ENCODE results near the gene TEAD3. TPM values are rescaled to one million over a fixed set of nuclear protein-coding genes. Genes with fewer than 3 reads are reported as not detected.

TEAD3 gene
- total and polyA plus RNA-seq, 7 donors: 14.4 to 95.8 (median 50.4) TPM

DNA sequence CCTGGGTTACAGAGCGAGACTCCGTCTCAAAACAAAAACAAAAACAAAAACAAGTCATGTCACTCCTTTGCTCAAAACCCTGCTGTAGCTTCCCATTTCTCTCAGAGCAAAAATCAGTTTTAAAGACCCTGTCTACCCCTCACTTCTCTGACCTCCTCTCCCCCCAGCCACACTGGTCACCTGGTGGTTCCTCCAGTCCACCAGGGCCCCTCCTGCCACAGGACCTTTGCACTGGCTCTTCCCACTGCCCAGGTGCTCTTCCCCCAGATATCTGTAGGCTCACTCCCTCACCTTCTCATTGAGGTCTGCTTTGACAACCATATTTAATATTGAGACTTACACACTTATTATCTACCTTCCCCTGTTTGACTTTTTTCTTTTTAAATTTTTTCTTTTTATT is 4.9 kb upstream of the TEAD3 start:
- H3K4me3 ChIP-seq: no peak overlapping the region
- peaks cover 0 to 23% (median 15%) of the 10 kb centered on the region in 4 donors for H3K4me1 ChIP-seq
- H3K36me3 ChIP-seq: no peaks in the 10 kb centered on the region
- no peaks in the 10 kb centered on the region for H3K9me3 ChIP-seq
- 91 to 93% methylated on average over 2 of the region's 2 CpGs for WGBS, 2 donors
- no peak for DNase-seq
- H3K27me3 ChIP-seq: peaks cover 3 to 24% (median 3%) of the 10 kb centered on the region in 3 donors
- TF ChIP-seq, protein P1, sequence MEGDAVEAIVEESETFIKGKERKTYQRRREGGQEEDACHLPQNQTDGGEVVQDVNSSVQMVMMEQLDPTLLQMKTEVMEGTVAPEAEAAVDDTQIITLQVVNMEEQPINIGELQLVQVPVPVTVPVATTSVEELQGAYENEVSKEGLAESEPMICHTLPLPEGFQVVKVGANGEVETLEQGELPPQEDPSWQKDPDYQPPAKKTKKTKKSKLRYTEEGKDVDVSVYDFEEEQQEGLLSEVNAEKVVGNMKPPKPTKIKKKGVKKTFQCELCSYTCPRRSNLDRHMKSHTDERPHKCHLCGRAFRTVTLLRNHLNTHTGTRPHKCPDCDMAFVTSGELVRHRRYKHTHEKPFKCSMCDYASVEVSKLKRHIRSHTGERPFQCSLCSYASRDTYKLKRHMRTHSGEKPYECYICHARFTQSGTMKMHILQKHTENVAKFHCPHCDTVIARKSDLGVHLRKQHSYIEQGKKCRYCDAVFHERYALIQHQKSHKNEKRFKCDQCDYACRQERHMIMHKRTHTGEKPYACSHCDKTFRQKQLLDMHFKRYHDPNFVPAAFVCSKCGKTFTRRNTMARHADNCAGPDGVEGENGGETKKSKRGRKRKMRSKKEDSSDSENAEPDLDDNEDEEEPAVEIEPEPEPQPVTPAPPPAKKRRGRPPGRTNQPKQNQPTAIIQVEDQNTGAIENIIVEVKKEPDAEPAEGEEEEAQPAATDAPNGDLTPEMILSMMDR (IDR thresholded peaks at IDR 0.05): no peak
- TF ChIP-seq POLR2A (IDR thresholded peaks at IDR 0.05): no peak
- TF ChIP-seq EP300 (IDR thresholded peaks at IDR 0.05): no peak
- no peak for TF ChIP-seq POLR2AphosphoS5 (IDR thresholded peaks at IDR 0.05)
- no peak overlapping the region for H3K27ac ChIP-seq
- intact Hi-C loops (cut with DNase I): no loop called here

DNA sequence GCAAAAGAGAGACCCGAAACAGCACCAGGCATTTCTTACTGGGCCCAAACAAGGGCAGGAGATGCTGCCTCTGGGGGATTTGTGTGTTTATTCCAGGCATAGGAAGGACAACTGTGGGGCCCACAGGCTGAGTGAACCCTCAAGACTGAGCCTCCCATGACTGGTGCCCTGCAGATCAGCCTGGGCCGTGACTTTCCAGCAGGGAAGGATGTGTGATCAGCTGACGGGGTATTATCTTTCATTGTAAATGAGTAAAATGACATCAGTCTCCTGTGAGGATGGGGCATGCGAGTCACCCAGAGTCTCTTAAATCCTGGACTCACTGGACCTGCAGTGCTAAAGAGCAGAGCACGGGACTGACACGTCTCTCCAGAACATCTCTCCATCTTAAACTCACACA is 3.9 kb upstream of the TEAD3 start:
- 83 to 85% methylated on average over 6 of the region's 6 CpGs for WGBS, 2 donors
- H3K4me1 ChIP-seq: peaks cover 0 to 20% (median 14%) of the 10 kb centered on the region in 4 donors
- DNase-seq: no peak
- no peaks in the 10 kb centered on the region for H3K36me3 ChIP-seq
- no peaks in the 10 kb centered on the region for H3K9me3 ChIP-seq
- H3K27me3 ChIP-seq: peaks cover 0 to 15% (median 3%) of the 10 kb centered on the region in 3 donors
- intact Hi-C loops (cut with DNase I): no loop called here
- no peak overlapping the region for H3K4me3 ChIP-seq
- TF ChIP-seq POLR2AphosphoS5 (IDR thresholded peaks at IDR 0.05) (no peak), EP300 (IDR thresholded peaks at IDR 0.05) (no peak), POLR2A (IDR thresholded peaks at IDR 0.05) (no peak)
- TF ChIP-seq, protein P1 (IDR thresholded peaks at IDR 0.05): no peak
- H3K27ac ChIP-seq: no peak overlapping the region

DNA sequence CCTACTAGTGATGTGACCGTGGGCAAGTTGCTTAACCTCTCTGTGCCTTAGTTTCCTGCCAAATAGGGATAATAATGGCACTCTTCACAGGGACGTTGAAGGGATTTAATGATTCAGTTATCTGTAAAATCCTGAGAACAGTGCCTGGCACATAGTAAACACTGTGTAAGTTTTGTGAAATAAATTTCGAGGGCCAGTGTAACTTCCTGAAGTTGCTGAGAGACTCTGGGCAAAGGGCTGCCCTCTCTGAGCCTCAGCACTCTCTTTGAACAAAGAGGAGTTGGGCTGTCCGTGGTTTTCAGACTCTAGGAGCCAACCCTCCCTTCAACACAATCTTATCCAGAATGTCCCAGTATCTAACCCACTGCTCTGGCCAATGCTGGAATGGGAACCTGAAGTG is 2.5 kb upstream of the TEAD3 start:
- 73 to 84% methylated on average over 4 of the region's 4 CpGs for WGBS, 2 donors
- DNase-seq: no peak
- peaks cover 0 to 1% (median 0%) of the 10 kb centered on the region in 3 donors for H3K27me3 ChIP-seq
- H3K27ac ChIP-seq: no peak overlapping the region
- no peaks in the 10 kb centered on the region for H3K9me3 ChIP-seq
- TF ChIP-seq POLR2A (IDR thresholded peaks at IDR 0.05) (no peak), EP300 (IDR thresholded peaks at IDR 0.05) (no peak), POLR2AphosphoS5 (IDR thresholded peaks at IDR 0.05) (no peak)
- TF ChIP-seq, protein P1 (IDR thresholded peaks at IDR 0.05): no peak
- peaks cover 0 to 33% (median 26%) of the 10 kb centered on the region in 4 donors for H3K4me1 ChIP-seq
- H3K36me3 ChIP-seq: no peaks in the 10 kb centered on the region
- intact Hi-C loops (cut with DNase I): no loop called here
- no peak overlapping the region for H3K4me3 ChIP-seq

DNA sequence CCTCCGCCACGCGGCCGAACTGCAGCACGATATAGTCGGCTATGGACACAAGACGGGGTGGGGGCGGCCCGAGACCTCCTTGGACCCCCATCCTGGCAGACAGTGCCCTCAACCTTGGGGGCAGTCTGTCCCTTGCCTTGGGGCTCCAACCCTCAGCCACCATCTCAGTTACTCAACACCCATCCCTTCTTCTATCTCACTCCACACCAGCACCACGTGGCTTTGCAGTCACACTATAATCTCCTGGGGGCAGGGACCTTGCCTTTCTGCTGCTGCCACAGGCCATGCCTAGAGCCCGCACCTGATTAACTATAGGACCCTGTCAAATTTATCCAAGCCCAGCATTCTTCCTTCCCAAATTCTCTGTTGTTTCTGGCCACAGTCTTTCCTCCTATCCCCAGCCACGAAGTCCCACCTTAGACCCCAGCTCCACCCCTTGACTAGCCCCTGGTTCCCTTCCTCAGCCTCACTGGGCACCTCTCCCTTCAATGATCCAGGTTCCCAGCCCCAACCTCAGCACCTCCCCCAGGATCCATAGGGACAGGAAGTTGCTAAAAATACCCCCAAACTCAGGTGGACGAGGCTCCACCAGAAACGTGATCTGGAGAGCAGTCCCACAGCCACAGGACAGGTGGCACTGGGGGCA is 1.7 kb upstream of the TEAD3 start:
- peaks cover 0 to 41% (median 33%) of the 10 kb centered on the region in 4 donors for H3K4me1 ChIP-seq
- H3K4me3 ChIP-seq: peak overlapping the region; percentile 68 to 99 (median 98)
- no peaks in the 10 kb centered on the region for H3K9me3 ChIP-seq
- no peaks in the 10 kb centered on the region for H3K27me3 ChIP-seq
- intact Hi-C loops (cut with DNase I): loop anchor here (1.0 kb wide), 1 partner anchor 30 kb away; the partner anchor contains the start of gene RPL10A
- WGBS, 2 donors: 53 to 74% methylated on average over 14 of the region's 14 CpGs
- TF ChIP-seq EP300 (IDR thresholded peaks at IDR 0.05) (no peak), POLR2A (IDR thresholded peaks at IDR 0.05) (no peak), POLR2AphosphoS5 (IDR thresholded peaks at IDR 0.05) (no peak)
- TF ChIP-seq, protein P1 (IDR thresholded peaks at IDR 0.05): no peak
- H3K36me3 ChIP-seq: no peaks in the 10 kb centered on the region
- H3K27ac ChIP-seq: peak overlapping the region; percentile 100
- DNase-seq: no peak

Data from sigmoid colon (tissue), 7 donors.